Measurements from ENCODE around the gene MRAS.

MRAS gene

DNA sequence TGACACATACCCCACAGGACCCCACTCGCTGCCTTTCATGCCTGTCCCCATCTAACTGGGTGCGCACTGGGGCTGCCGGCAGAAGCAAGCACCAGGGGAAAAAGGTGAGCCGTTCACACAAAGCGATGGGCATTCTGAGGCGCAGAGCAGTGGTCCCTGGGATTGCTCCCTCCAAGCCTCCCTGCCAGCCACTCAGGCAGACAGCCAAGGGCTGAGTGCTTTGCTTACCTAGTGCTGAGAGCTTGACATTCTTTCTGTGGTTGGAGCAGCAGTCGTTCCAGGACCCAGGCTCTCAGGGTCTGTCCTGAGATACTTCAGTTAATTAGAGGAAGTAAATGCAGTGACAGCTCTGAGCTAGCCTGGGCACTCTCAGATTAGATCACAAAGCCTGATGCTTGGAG lies 91.7 kb downstream of the MRAS start:
- Histone ChIP-seq H3K4me3 (ENCODE audit: low read depth in 1 of 2, low read length in 1 of 2) (no peak overlapping the region), H3K36me3 (no peaks in the 10 kb centered on the region), H3K27ac (no peak overlapping the region), H3K9me3 (no peaks in the 10 kb centered on the region), H3K27me3 (peaks cover 53% of the 10 kb centered on the region), H3K4me1 (ENCODE audit: control insufficient read depth in 1 of 2, insufficient read depth in 1 of 2, low read depth in 1 of 2, low read length in 1 of 2) (peaks cover 4% of the 10 kb centered on the region in 2 experiments)
- TF ChIP-seq, protein P1, sequence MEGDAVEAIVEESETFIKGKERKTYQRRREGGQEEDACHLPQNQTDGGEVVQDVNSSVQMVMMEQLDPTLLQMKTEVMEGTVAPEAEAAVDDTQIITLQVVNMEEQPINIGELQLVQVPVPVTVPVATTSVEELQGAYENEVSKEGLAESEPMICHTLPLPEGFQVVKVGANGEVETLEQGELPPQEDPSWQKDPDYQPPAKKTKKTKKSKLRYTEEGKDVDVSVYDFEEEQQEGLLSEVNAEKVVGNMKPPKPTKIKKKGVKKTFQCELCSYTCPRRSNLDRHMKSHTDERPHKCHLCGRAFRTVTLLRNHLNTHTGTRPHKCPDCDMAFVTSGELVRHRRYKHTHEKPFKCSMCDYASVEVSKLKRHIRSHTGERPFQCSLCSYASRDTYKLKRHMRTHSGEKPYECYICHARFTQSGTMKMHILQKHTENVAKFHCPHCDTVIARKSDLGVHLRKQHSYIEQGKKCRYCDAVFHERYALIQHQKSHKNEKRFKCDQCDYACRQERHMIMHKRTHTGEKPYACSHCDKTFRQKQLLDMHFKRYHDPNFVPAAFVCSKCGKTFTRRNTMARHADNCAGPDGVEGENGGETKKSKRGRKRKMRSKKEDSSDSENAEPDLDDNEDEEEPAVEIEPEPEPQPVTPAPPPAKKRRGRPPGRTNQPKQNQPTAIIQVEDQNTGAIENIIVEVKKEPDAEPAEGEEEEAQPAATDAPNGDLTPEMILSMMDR (IDR thresholded peaks at IDR 0.05) = no peak

GRCh38 chr3:138440596-138440995 lies 92.2 kb downstream of the MRAS start:
- Histone ChIP-seq H3K4me1 (ENCODE audit: control insufficient read depth in 1 of 2, insufficient read depth in 1 of 2, low read depth in 1 of 2, low read length in 1 of 2) (no peaks in the 10 kb centered on the region), H3K27ac (no peak overlapping the region), H3K27me3 (peaks cover 53% of the 10 kb centered on the region), H3K4me3 (ENCODE audit: low read depth in 1 of 2, low read length in 1 of 2) (no peak overlapping the region), H3K36me3 (no peaks in the 10 kb centered on the region), H3K9me3 (no peaks in the 10 kb centered on the region)
- TF ChIP-seq, protein P1 (IDR thresholded peaks at IDR 0.05) = no peak

DNA sequence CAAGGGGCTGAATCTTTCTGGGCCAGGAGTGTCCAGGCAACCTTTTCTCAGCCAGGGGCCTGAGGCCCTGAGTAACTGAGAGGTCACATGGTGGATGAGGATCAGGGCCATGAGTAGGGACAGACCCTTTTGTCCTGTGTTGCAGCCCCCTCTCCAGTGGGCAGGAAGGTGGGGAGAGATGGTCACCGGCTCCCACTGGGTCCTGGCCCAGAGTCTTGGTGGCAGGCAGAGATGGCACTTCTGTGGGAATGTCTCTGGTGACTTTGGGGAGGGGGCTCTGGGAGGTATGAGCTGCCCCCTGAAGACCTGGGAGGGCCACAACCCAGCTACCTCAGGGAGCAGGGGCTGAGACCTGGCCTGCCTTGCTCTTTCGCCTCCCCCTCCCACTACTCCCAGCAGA lies 92.9 kb downstream of the MRAS start:
- Histone ChIP-seq H3K27me3 (peaks cover 47% of the 10 kb centered on the region), H3K36me3 (no peaks in the 10 kb centered on the region), H3K9me3 (no peaks in the 10 kb centered on the region), H3K4me1 (ENCODE audit: control insufficient read depth in 1 of 2, insufficient read depth in 1 of 2, low read depth in 1 of 2, low read length in 1 of 2) (no peaks in the 10 kb centered on the region), H3K27ac (no peak overlapping the region), H3K4me3 (ENCODE audit: low read depth in 1 of 2, low read length in 1 of 2) (no peak overlapping the region)
- TF ChIP-seq, protein P1 (IDR thresholded peaks at IDR 0.05) = no peak

GRCh38 chr3:138441742-138442141 lies 93.4 kb downstream of the MRAS start:
- H3K27me3 ChIP-seq = peaks cover 42% of the 10 kb centered on the region
- no peak overlapping the region for H3K4me3 ChIP-seq (ENCODE audit: low read depth in 1 of 2, low read length in 1 of 2)
- H3K36me3 ChIP-seq = no peaks in the 10 kb centered on the region
- no peaks in the 10 kb centered on the region for H3K4me1 ChIP-seq (ENCODE audit: control insufficient read depth in 1 of 2, insufficient read depth in 1 of 2, low read depth in 1 of 2, low read length in 1 of 2)
- H3K27ac ChIP-seq = no peak overlapping the region
- H3K9me3 ChIP-seq = no peaks in the 10 kb centered on the region
- TF ChIP-seq, protein P1 (IDR thresholded peaks at IDR 0.05) = no peak

DNA sequence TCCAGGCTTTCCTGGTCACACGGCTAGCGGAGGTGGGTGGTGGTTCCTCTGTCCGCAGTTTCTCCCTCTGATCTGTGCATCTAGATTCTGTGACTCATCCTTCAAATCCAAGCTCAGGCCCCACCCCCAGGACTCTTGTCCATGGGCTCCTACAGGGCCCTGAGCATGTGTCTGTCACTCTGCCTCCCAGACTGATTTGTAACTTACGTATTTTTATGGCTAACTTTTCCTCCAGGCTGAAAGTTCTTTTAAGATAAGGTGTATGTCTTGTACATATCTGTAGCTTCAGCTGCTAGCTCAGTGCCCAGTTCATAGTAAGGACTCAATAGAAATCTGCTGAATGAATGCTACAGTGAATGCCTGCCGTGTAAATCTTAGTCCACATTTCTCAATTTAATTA lies 94.1 kb downstream of the MRAS start:
- no peaks in the 10 kb centered on the region for H3K9me3 ChIP-seq
- peaks cover 35% of the 10 kb centered on the region for H3K27me3 ChIP-seq
- H3K27ac ChIP-seq = no peak overlapping the region
- H3K36me3 ChIP-seq = no peaks in the 10 kb centered on the region
- H3K4me1 ChIP-seq (ENCODE audit: control insufficient read depth in 1 of 2, insufficient read depth in 1 of 2, low read depth in 1 of 2, low read length in 1 of 2) = no peaks in the 10 kb centered on the region
- no peak overlapping the region for H3K4me3 ChIP-seq (ENCODE audit: low read depth in 1 of 2, low read length in 1 of 2)
- TF ChIP-seq, protein P1 (IDR thresholded peaks at IDR 0.05) = no peak

DNA sequence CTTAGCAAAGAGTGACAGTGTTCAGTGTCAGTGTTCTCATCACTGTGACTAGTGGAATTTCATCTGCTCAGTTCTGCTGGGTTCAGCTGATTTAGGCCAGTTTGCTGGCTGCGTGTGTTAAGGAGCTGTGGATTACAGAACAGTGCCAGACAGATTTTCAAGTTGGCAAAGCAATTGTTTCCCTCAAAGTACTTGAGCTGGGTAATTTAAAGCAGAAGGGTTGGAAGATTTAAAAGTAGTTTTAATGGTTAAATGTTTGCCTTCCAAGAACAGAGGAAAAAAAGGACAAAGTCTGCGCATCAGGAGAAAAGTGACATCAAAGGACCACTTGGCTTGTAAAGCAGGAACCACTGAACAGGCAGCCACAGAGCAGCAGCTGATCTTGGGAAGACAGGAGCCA lies 94.7 kb downstream of the MRAS start:
- H3K36me3 ChIP-seq = no peaks in the 10 kb centered on the region
- H3K4me3 ChIP-seq (ENCODE audit: low read depth in 1 of 2, low read length in 1 of 2) = no peak overlapping the region
- H3K9me3 ChIP-seq = no peaks in the 10 kb centered on the region
- H3K27me3 ChIP-seq = peaks cover 29% of the 10 kb centered on the region
- no peaks in the 10 kb centered on the region for H3K4me1 ChIP-seq (ENCODE audit: control insufficient read depth in 1 of 2, insufficient read depth in 1 of 2, low read depth in 1 of 2, low read length in 1 of 2)
- no peak overlapping the region for H3K27ac ChIP-seq
- TF ChIP-seq, protein P1 (IDR thresholded peaks at IDR 0.05) = no peak
